HG03280 (cell line): Measurements from ENCODE around the gene PLD2.

ENCODE experiments used
- ATAC-seq: cut with Tn5 transposase; IDR thresholded peaks from one replicate; pipeline ENCODE4 v1.9.1; 2021; ENCODE audit warnings: mild to moderate bottlenecking, moderate library complexity; ENCODE audit not compliant: unreplicated experiment

The PLD2 gene

DNA sequence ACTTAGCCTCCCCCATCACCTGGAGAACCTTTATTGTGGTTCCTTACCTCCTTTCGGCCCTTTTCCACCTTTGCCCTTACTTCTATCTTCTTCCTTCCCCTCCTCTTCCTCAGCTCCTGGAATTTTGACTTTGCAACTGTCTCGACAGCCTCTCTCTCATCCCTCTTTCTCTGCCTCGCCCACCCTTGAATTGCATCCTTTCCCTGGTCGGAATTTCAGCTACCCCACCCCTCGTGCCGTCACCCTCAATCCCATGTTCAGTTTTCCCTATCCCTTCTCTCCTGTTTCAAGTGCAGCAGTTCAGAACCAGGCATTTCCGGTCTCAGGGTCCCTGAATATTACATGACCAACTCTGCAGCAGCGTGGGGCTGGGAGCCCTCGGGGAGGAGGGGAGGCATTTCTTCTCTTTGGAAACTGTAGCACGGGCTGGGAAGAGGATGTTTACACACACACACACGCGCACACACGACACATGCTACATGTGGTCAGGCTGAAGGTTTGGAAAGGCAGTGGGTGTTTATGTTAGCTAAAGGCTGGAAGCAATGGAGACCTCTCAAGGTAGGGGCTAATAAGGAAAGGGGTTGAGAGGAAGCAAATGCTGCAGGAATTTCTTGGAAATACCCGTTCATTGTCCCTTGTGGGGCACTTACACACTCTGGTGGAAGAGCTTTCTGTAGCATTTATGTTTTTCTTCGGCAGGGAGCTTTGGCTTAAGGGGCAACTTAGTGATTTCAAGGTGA, 27.2 kb downstream of the PLD2 start:
- no peak for ATAC-seq

- no peak for ATAC-seq
Measured at GRCh38 chr17:4834681-4835020, 27.7 kb downstream of the PLD2 start.

- ATAC-seq = no peak
Measured at GRCh38 chr17:4836221-4836620, 29.3 kb downstream of the PLD2 start.

DNA sequence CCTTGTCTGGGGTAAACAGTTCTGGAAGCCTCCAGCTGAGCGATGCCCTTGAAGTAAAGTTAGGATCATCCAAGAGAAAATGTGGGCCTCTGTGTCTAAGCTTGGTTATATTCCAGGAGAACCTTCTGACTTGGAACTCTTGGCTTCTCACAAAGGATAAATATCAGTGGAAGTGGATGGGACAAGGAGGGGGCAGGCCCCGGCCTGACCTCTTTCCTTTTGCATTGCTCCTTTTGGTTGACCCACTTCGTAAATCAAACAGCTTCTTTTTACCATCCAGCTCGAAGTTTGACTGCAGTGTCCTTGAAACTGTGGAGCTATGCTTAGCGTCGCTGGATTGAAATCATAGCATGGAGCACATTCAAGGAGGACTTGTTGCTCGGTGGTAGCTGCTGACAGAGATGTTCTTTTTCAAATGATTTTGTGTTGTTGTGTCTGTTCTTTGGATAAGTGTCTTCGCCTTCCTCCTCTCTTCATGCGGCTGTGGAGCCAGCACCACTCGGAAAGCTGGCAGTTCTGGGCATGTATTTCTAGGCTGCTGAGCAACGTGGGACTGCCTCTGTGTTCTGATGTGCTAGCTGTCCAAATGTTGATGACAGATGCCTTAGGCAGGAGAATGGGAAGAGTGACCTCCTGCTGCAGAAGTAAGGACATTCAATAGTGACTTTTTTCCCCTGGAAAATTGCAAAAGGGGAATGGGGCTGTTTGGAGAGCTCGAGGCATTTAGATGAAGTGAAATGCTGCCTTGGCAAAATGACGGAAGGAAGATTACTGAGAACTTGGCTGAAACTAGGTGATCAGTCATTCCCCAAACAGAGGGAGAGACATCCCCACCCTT, 30.7 kb downstream of the PLD2 start:
- ATAC-seq = no peak

- no peak for ATAC-seq
Measured at GRCh38 chr17:4838309-4838785, 31.4 kb downstream of the PLD2 start.

DNA sequence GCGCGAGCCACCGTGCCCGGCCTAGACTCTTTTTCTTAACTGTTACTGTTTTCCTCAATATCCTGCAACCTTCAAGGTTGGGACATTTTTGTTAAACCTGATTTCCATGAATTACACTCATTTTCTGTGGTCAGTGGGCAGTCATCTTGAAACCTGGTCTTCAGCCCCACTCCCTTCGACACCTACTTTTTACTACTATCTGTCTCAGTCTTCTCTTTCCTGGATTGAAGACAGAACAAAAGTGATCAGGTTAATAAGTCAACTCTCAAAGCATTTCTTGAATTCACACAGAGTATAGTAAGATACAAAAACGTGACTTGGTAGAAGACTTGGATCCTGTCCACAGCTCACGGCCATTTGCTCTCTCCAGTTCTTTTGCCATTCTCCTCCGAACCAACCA, 32.3 kb downstream of the PLD2 start:
- no peak for ATAC-seq

- no peak for ATAC-seq
Measured at GRCh38 chr17:4839965-4840892, 33.3 kb downstream of the PLD2 start.

DNA sequence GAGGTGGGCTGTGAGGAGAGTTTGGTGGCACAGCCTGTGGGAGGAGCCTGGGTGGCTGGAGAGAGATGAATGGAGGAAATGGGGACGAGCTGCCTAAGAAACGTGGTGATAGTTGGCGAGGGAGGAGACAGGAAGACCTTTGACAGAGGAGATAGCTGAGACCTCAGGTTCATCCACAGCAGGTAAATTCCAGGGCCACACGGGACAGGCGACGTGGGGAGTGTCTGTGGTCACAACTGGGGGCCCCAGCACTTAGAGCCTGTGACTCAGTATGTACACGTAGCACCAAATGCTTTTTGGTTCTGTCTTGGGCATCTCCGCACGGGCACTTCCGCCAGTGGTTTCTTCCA, 33.9 kb downstream of the PLD2 start:
- no peak for ATAC-seq

GRCh38 chr17:4842376-4842775, 35.4 kb downstream of the PLD2 start:
- ATAC-seq = no peak

- ATAC-seq = no peak
Measured at GRCh38 chr17:4843321-4844000, 36.5 kb downstream of the PLD2 start.

- ATAC-seq = no peak
Measured at GRCh38 chr17:4845118-4845517, 38.2 kb downstream of the PLD2 start.

DNA sequence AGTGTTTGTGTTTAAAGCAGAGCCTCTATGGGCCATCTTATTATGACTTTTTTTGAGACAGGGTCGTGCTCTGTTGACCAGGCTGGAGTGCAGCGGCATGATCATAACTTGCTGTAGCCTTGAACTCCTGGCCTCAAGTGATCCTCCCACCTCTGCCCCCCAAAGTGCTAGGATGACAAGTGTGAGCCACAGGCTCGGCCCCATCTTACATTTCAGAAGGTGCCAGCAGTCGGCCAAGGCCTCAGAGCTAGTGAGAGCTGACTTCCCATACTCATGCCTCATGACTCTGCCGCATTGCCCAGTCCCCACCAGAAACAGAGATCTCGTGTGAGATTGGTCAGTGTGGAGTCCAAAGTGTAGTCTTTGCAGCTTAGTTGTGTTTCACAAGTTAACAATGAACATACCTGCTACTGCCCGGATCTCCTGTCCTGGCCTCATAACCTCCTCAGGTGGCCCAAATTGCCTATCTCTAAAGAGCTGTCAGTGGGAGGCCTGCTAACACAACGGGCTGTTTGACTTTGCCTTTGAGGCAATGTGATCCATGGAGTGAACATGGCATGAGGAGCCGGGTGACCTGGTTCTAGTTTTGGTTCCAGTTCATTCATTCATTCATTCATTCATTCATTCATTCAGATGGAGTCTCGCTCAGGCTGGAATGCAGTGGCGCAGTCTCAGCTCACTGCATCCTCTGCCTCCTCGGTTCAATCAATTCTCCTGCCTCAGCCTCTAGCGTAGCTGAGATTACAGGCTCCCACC, 39.9 kb downstream of the PLD2 start:
- ATAC-seq = no peak

DNA sequence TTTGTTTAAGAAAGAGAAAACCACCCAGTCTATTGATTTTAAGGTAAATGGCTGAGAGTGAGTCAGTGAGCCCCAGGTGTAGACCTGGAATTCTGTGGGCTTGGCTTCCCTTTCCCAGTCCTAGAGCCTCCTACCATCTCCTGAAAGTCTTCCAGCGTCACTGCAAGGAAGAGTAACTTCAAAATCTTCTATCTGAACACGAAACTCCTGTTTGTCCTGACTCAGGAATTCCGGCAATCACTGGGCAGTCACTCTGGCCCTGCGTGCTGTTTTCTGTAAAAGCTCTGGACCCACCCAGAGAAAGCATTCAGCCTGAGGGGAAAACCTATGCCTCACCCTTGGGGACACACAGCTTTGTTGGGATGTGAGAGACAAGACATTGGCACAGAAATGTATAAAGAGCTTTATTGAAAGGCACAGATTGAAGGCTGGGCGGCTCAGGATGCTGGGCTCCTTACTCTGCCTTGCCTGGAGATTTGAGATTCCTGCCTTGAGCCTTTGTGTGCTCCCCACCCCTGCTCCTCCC, 42.1 kb downstream of the PLD2 start:
- no peak for ATAC-seq

DNA sequence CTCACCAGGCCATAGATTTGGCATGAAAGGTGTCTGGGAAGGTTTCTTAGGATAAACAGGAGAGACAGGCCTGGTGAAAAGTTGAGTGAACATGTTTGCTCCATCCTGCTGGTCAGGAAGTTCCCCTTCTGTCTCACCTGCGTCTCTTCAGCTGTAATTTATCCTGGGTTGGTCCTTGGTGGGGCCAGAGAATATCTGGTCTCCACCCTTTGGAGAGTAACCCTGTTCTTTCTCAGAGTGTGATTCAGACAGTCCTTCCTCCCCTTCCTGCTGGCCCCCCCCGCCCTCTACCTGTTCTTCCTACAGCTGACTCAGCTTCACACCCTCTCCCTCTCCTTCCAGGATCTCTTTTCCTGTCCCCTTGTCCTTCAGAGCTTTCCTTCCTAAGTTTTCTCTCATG, 43.3 kb downstream of the PLD2 start:
- ATAC-seq = no peak

DNA sequence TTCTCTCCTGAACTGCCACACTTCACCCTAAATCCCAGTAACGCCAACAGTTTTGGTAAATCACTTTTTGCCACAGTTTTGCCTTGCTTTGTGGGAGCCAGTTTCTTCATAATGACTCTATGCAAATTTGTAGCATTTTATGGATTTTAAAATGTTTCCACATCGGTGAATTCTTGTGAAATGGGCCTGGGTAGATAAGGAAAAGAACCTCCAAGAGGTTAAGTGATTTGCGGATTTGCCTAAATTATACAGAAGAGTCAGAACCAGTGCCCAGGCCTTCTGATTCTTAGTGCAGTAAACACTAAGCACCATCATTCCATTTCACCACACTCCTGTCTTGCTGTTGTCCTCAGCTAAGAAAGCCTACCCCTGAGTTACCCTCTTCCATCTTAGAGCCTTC, 44.1 kb downstream of the PLD2 start:
- no peak for ATAC-seq

DNA sequence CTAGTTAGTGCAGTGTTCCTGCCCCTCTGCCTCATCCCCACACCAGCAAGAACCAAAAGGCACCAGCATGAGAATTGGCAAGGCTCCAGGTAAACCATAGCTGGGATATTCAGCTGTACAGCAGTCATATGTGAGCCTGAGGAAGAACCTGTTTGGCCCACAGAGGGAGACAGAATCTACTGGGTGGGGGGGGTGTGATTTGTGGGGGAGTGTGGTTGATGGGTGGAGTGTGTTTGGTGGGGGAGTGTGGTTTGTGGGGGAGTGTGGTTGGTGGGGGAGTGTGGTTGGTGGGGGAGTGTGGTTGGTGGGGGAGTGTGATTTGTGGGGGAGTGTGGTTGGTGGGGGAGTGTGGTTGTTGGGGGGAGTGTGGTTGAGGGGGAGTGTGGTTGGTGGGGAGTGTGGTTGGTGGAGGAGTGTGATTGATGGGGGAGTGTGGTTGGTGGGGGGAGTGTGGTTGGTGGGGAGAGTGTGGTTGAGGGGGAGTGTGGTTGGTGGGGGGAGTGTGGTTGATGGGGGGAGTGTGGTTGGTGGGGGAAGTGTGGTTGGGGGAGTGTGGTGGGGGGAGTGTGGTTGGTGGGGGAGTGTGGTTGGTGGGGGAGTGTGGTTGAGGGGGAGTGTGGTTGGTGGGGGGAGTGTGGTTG, 45.7 kb downstream of the PLD2 start:
- ATAC-seq = no peak

DNA sequence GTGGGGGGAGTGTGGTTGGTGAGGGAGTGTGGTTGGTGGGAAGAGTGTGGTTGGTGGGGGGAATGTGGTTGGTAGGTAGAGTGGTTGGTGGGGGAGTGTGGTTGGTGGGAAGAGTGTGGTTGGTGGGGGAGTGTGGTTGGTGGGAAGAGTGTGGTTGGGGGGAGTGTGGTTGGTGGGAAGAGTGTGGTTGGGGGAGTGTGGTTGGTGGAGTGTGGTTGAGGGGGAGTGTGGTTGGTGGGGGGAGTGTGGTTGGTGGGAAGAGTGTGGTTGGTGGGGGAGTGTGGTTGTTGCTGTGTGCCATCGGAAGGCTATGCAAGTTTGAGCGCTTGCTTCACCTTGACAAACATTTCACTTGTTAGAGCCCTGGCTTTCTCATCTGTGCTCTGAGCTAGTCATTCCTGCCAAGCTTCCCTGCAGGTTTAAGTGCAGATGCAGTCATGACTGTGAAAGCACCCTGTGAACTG, 46.3 kb downstream of the PLD2 start:
- no peak for ATAC-seq

GRCh38 chr17:4854111-4854681, 47.2 kb downstream of the PLD2 start:
- no peak for ATAC-seq
